ENCODE results near the gene YBX2.

DNA sequence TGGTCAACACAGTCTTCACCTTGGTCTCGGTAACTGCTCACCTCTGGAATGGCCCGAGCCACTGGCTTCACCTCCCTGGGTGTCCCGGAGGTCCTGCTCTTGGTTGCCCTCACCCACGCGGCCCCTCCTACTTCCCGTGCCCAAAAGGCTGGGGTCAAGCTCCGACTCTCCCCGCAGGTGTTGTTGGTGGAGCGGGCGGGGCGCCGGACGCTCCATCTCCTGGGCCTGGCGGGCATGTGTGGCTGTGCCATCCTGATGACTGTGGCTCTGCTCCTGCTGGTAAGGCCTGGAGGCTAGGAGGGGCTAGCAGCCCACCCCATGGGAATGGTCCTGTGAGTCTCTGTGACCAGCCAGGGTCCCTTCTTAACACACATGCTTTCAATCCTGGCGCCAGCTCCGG lies 9.5 kb downstream of the YBX2 start:
- TF ChIP-seq, protein P1, sequence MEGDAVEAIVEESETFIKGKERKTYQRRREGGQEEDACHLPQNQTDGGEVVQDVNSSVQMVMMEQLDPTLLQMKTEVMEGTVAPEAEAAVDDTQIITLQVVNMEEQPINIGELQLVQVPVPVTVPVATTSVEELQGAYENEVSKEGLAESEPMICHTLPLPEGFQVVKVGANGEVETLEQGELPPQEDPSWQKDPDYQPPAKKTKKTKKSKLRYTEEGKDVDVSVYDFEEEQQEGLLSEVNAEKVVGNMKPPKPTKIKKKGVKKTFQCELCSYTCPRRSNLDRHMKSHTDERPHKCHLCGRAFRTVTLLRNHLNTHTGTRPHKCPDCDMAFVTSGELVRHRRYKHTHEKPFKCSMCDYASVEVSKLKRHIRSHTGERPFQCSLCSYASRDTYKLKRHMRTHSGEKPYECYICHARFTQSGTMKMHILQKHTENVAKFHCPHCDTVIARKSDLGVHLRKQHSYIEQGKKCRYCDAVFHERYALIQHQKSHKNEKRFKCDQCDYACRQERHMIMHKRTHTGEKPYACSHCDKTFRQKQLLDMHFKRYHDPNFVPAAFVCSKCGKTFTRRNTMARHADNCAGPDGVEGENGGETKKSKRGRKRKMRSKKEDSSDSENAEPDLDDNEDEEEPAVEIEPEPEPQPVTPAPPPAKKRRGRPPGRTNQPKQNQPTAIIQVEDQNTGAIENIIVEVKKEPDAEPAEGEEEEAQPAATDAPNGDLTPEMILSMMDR (IDR thresholded peaks at IDR 0.05; ENCODE audit: insufficient read depth, low read length) = no peak
- TF ChIP-seq GABPA (IDR thresholded peaks at IDR 0.05; ENCODE audit: low read depth) (no peak), POLR2AphosphoS5 (IDR thresholded peaks at IDR 0.05; ENCODE audit: low read depth) (no peak)
- TF ChIP-seq, protein P2, sequence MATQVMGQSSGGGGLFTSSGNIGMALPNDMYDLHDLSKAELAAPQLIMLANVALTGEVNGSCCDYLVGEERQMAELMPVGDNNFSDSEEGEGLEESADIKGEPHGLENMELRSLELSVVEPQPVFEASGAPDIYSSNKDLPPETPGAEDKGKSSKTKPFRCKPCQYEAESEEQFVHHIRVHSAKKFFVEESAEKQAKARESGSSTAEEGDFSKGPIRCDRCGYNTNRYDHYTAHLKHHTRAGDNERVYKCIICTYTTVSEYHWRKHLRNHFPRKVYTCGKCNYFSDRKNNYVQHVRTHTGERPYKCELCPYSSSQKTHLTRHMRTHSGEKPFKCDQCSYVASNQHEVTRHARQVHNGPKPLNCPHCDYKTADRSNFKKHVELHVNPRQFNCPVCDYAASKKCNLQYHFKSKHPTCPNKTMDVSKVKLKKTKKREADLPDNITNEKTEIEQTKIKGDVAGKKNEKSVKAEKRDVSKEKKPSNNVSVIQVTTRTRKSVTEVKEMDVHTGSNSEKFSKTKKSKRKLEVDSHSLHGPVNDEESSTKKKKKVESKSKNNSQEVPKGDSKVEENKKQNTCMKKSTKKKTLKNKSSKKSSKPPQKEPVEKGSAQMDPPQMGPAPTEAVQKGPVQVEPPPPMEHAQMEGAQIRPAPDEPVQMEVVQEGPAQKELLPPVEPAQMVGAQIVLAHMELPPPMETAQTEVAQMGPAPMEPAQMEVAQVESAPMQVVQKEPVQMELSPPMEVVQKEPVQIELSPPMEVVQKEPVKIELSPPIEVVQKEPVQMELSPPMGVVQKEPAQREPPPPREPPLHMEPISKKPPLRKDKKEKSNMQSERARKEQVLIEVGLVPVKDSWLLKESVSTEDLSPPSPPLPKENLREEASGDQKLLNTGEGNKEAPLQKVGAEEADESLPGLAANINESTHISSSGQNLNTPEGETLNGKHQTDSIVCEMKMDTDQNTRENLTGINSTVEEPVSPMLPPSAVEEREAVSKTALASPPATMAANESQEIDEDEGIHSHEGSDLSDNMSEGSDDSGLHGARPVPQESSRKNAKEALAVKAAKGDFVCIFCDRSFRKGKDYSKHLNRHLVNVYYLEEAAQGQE (IDR thresholded peaks at IDR 0.05; ENCODE audit: insufficient replicate concordance, low read depth) = no peak

All from HL-60 (cell line).